Suppressor macrophage treated with lipopolysaccharide for 4 hours (primary cell): ENCODE measurements around the gene EXD3.
A peak's percentile ranks its signal among the peaks of the same experiment; 100 is the strongest.

Source experiments
- DNase-seq: peaks from one replicate; pipeline ENCODE4 v3.0.0-alpha.2; 2020

The EXD3 gene

GRCh38 chr9:137409515-137409914 lies 13.4 kb downstream of the EXD3 start:
- no peak for DNase-seq

GRCh38 chr9:137408651-137409405 lies 14.1 kb downstream of the EXD3 start:
- no peak for DNase-seq

- no peak for DNase-seq
Measured at GRCh38 chr9:137407590-137408300, 15.2 kb downstream of the EXD3 start.

- peak; percentile 76 for DNase-seq
Measured at GRCh38 chr9:137406876-137407589, 15.9 kb downstream of the EXD3 start.

GRCh38 chr9:137406085-137406760 lies 16.7 kb downstream of the EXD3 start:
- no peak for DNase-seq

DNA sequence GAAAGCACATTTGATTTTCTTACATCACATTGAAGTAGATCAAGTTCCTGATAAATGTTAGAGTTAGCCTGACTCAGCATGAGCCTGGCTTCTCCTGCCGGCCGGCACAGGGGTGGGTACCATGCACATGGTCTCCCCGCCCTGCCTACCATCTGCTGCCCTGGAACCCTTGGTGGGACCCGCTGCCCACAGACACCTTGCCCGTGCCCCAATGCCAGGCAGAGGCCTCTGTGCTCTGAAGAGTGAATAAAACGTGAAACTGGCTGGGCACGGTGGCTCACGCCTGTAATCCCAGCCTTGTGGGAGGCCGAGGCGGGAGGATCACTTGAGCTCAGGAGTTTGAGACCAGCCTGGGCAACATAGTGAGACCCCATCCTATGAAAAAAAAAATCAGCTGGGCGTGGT lies 17.3 kb downstream of the EXD3 start:
- no peak for DNase-seq

DNA sequence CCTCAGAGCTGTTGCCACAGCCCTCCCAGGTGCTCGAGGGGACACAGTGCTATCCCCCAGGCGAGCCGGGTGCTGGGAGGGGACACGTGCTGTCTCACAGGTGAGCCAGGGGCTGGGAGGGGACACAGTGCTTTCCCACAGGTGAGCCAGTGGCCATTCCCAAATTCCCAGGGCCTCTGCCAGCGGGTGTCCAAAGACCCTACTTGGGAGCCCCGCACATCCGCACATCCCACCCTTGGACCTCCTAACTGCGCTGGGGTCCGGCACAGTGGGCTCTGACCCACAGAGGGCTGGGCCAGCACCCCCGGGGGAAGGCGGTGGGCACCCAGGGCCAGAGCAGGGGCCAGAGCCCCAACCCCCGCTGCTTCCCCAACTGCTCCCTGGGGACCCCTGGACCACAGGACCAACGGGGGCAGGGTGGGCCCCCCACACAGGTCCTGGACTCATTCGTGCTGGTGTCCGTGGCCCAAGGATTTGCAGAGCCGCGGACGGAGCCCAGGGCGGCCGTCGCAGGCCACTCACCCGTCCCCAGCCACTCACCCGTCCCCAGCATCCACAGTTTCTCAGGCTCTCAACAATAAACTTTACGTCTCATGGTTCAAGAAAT lies 17.9 kb downstream of the EXD3 start:
- DNase-seq = no peak

DNA sequence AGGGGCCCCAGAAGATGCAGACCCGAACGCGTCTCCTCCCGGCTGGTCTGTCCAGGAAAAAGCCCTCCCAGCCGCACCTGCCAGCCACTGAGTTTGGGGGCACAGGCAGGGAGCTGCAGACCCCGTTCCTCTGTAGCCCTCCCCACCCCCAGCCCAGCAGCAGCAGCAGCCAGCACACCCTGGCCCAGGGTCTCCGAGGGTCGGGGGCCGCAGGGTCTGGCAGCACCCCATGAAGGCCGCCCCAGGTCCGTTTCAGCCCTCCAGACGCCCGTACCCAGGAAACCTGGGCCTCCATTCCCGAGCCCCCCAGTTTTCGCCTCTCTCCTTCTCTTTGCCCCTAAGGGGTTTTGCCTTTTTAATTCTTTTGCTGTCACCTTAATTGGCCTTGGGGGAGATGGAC lies 19.7 kb downstream of the EXD3 start:
- no peak for DNase-seq

DNA sequence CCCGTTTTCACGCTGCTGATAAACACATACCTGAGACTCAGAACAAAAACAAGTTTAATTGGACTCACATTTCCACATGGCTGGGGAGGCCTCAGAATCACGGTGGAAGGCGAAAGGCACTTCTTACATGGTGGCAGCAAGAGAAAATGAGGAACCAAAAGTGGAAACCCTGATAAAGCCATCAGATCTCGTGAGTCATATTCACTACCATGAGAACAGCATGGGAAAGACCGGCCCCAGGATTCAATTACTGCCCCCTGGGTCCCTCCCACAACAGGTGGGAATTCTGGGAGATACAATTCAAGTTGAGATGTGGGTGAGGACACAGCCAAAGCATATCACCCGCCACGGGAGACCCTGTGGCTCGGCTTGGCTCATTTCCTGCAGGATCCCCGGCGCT lies 20.2 kb downstream of the EXD3 start:
- DNase-seq = peak; percentile 45

- no peak for DNase-seq
Measured at GRCh38 chr9:137398561-137399468, 24.1 kb downstream of the EXD3 start.

GRCh38 chr9:137397675-137398423 lies 25.1 kb downstream of the EXD3 start:
- no peak for DNase-seq

GRCh38 chr9:137396634-137397367 lies 26.2 kb downstream of the EXD3 start:
- DNase-seq = no peak

DNA sequence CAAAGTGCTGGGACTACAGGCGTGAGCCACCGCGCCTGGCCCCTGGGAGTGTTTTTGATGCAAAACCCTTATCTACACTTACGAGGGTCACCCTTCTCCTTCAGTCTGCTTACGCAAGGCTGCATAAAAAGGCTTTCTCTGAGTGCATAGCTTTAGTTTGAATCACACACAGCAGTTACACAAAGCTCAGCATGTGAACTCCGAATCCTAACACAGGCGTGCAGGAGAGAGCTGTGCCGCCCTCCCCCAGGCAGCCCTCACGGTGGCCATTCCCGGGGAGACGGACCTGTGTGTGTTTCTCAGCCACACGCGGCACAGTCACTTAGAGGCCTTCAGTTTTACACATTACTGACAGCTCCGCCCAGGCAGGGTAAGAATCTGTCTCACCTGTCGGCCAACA lies 26.7 kb downstream of the EXD3 start:
- DNase-seq = no peak

DNA sequence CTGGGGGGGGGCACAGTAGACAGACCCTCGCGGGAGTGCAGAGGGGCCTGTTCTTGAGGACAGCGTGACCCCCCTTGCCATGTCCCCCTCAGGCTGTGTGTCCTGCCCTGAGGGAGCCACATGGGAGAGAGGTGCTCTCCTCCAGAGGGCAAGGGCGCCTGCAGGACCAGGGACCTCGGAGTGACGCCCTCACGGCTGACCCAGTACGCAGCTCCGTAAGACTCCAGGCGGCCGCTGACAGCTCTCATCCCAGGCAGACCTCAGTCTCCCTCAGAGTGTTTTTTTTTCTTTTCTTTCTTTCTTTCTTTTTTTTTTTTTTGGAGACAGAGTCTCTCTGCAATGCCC lies 27.3 kb downstream of the EXD3 start:
- DNase-seq = no peak

DNA sequence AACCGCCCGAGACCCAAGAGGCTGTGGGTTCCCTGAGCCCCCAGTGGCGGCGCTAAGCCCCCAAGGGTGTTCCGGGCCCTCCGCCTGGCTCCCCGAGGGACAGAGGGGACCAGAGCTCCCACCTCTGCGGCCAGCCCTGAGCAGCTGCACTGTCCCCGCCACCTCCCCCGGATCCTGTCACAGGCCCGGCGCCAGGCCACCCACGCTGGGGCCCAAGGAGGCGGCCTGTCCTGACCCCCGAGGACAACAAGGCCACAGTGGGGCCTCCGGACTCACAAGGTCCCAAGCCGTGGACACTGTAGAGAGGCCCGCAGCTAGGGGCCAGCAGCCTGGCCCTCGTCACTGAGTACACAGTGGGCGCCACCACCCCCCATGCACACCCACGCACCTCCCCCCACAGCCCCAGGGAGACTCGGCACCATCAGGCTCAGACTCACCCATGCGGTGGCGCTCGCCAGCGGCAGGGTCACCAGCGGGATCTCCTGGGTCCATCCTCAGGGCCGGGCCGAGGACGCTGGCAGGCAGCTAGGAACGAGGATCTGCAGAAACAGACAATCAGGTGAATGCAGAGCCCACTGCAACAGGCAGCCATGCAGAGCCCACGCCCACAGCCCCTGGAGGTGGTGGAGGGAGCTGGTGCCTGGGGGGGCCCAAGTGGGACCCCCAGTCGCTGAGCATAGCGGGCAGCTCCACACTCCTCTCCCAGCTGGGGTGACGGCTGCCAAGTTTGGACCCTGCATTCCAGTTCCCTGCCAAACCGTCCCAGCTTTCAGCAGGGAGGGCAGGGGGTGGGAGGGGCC lies 27.9 kb downstream of the EXD3 start:
- no peak for DNase-seq

- DNase-seq = no peak
Measured at GRCh38 chr9:137393176-137394150, 29.5 kb downstream of the EXD3 start.

GRCh38 chr9:137392232-137393007 lies 30.5 kb downstream of the EXD3 start:
- no peak for DNase-seq

DNA sequence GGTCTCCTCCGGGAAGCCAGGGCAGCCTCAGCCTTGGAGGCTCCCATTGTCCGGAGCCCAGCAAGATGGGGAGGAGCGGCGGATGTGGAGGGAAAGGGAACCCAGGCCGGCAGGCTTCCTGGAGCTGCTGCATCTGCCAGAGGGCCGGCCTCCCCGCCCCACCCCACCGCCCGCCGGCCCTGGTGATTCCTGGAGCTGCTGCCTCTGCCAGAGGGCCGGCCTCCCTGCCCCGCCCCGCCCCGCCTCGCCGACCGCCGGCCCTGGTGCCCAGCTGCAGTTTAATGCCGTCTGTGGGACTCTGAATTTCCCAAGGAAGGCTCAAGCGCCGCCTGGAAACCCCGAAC lies 31.6 kb downstream of the EXD3 start:
- DNase-seq = no peak
